ENCODE measurements around the gene GABRE. TPM values are rescaled to one million over a fixed set of nuclear protein-coding genes. Genes with fewer than 3 reads are reported as not detected.

The GABRE gene
- polyA plus RNA-seq, 3 donors = not detected

GRCh38 chrX:151970027-151970426 lies 4.4 kb downstream of the GABRE start:
- H3K27ac Mint-ChIP-seq = no peak overlapping the region

GRCh38 chrX:151966236-151966635 lies 8.2 kb downstream of the GABRE start:
- no peak for TF ChIP-seq CTCF (IDR thresholded peaks at IDR 0.05)
- Histone ChIP-seq H3K4me1 (ENCODE audit: control insufficient read depth in 1 of 2, insufficient read depth in 2 of 2, low read length in 2 of 2) (no peaks in the 10 kb centered on the region), H3K27ac (ENCODE audit: low read depth in 1 of 2, low read length in 2 of 2) (no peak overlapping the region), H4K20me1 (ENCODE audit: insufficient read depth, low read length) (no peaks in the 10 kb centered on the region), H3K9me3 (replicated peaks in 1 of 2; ENCODE audit: control insufficient read depth in 1 of 2, insufficient read depth in 1 of 2, low read length in 2 of 2) (no peaks in the 10 kb centered on the region), H3K27me3 (ENCODE audit: control insufficient read depth in 2 of 2, insufficient read depth in 2 of 2, low read length in 2 of 2) (no peaks in the 10 kb centered on the region), H3K79me2 (ENCODE audit: insufficient read depth, low read length) (no peaks in the 10 kb centered on the region), H2AFZ (ENCODE audit: insufficient read depth, low read depth, low read length, poor library complexity, severe bottlenecking) (no peak overlapping the region), H3K4me3 (replicated peaks in 1 of 3; ENCODE audit: low read depth in 2 of 3, low read length in 3 of 3) (no peak overlapping the region), H3K4me2 (replicated peaks; ENCODE audit: extremely low read depth, low read length, poor library complexity, severe bottlenecking) (no peak overlapping the region), H3K9ac (ENCODE audit: insufficient read depth, low read length, poor library complexity, severe bottlenecking) (no peak overlapping the region), H3K36me3 (replicated peaks in 1 of 2; ENCODE audit: control insufficient read depth in 1 of 2, insufficient read depth in 2 of 2, low read length in 2 of 2) (no peaks in the 10 kb centered on the region)
- H3K4me3 Mint-ChIP-seq = no peak overlapping the region
- H3K9me3 Mint-ChIP-seq = peaks cover 0 to 3% (median 0%) of the 10 kb centered on the region in 7 donors
- H3K27ac Mint-ChIP-seq = no peak overlapping the region
- H3K27me3 Mint-ChIP-seq (ENCODE audit: low read depth in 3 of 3) = peaks cover 0 to 2% (median 1%) of the 10 kb centered on the region in 3 donors
- H3K4me1 Mint-ChIP-seq = no peaks in the 10 kb centered on the region
- 96% methylated on average over 4 of the region's 6 CpGs for WGBS (ENCODE audit: insufficient coverage)
- H3K36me3 Mint-ChIP-seq = no peaks in the 10 kb centered on the region
- DNase-seq = no peak
- intact Hi-C loops (cut with micrococcal nuclease) = no loop called here

More at GRCh38 chrX:151970027-151970426, 4.4 kb downstream of the GABRE start:
- no peak for DNase-seq
- peaks cover 13 to 22% (median 19%) of the 10 kb centered on the region in 3 donors for H3K27me3 Mint-ChIP-seq (ENCODE audit: low read depth in 3 of 3)
- TF ChIP-seq CTCF (IDR thresholded peaks at IDR 0.05) = no peak
- no peaks in the 10 kb centered on the region for H3K36me3 Mint-ChIP-seq
- no peak overlapping the region for H3K4me3 Mint-ChIP-seq
- H3K4me2 ChIP-seq (replicated peaks; ENCODE audit: extremely low read depth, low read length, poor library complexity, severe bottlenecking) = no peak overlapping the region
- intact Hi-C loops (cut with micrococcal nuclease) = no loop called here
- H3K36me3 ChIP-seq (replicated peaks in 1 of 2; ENCODE audit: control insufficient read depth in 1 of 2, insufficient read depth in 2 of 2, low read length in 2 of 2) = no peaks in the 10 kb centered on the region
- no peaks in the 10 kb centered on the region for H3K79me2 ChIP-seq (ENCODE audit: insufficient read depth, low read length)
- WGBS (ENCODE audit: insufficient coverage) = no CpG with 5 or more reads among the region's 7 CpGs
- H2AFZ ChIP-seq (ENCODE audit: insufficient read depth, low read depth, low read length, poor library complexity, severe bottlenecking) = no peak overlapping the region
- no peaks in the 10 kb centered on the region for H3K4me1 Mint-ChIP-seq
- no peaks in the 10 kb centered on the region for H3K9me3 ChIP-seq (replicated peaks in 1 of 2; ENCODE audit: control insufficient read depth in 1 of 2, insufficient read depth in 1 of 2, low read length in 2 of 2)
- no peak overlapping the region for H3K4me3 ChIP-seq (replicated peaks in 1 of 3; ENCODE audit: low read depth in 2 of 3, low read length in 3 of 3)
- no peak overlapping the region for H3K27ac ChIP-seq (ENCODE audit: low read depth in 1 of 2, low read length in 2 of 2)
- no peaks in the 10 kb centered on the region for H3K4me1 ChIP-seq (ENCODE audit: control insufficient read depth in 1 of 2, insufficient read depth in 2 of 2, low read length in 2 of 2)
- peaks cover 0 to 12% of the 10 kb centered on the region in 2 donors for H3K27me3 ChIP-seq (ENCODE audit: control insufficient read depth in 2 of 2, insufficient read depth in 2 of 2, low read length in 2 of 2)
- no peak overlapping the region for H3K9ac ChIP-seq (ENCODE audit: insufficient read depth, low read length, poor library complexity, severe bottlenecking)
- H3K9me3 Mint-ChIP-seq = peaks cover 0 to 10% (median 0%) of the 10 kb centered on the region in 7 donors
- H4K20me1 ChIP-seq (ENCODE audit: insufficient read depth, low read length) = no peaks in the 10 kb centered on the region

Measured in CD14-positive monocyte (primary cell).